ENCODE data around the gene MYO5C.

Gene MYO5C, protein sequence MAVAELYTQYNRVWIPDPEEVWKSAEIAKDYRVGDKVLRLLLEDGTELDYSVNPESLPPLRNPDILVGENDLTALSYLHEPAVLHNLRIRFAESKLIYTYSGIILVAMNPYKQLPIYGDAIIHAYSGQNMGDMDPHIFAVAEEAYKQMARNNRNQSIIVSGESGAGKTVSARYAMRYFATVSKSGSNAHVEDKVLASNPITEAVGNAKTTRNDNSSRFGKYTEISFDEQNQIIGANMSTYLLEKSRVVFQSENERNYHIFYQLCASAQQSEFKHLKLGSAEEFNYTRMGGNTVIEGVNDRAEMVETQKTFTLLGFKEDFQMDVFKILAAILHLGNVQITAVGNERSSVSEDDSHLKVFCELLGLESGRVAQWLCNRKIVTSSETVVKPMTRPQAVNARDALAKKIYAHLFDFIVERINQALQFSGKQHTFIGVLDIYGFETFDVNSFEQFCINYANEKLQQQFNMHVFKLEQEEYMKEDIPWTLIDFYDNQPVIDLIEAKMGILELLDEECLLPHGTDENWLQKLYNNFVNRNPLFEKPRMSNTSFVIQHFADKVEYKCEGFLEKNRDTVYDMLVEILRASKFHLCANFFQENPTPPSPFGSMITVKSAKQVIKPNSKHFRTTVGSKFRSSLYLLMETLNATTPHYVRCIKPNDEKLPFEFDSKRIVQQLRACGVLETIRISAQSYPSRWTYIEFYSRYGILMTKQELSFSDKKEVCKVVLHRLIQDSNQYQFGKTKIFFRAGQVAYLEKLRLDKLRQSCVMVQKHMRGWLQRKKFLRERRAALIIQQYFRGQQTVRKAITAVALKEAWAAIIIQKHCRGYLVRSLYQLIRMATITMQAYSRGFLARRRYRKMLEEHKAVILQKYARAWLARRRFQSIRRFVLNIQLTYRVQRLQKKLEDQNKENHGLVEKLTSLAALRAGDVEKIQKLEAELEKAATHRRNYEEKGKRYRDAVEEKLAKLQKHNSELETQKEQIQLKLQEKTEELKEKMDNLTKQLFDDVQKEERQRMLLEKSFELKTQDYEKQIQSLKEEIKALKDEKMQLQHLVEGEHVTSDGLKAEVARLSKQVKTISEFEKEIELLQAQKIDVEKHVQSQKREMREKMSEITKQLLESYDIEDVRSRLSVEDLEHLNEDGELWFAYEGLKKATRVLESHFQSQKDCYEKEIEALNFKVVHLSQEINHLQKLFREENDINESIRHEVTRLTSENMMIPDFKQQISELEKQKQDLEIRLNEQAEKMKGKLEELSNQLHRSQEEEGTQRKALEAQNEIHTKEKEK (N-terminal part only)

DNA sequence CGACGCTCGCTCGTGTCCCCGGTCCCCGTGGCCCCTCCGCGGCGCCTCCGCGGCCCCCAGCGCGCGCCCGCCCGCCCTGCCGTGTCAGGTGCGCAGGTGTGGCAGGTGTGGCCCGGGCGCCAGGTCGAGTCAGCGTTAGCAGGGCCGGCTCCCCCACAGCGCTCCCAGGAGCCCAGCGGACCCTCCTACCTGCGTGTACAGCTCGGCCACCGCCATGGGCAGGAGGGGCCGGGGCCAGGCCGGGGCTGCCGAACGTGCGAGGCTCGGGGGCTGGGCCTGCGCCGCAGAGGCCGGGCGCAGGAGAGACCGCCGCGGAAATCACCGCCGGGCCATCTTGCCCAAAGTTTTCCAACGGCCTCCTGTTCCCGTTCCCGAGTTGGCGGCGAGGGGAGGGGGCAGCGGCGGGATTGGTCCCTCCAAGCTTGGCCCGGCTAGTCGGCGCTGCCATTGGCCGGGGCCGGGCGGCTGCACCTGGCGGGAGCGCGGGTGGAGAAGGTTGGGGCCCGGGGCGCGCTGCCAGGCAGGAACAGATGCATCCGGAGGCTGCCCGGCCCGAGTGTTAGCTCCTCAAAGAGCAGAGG lies at the start of gene MYO5C:
Gene MYO5C (minus strand): TSS at position 384 of the 581 bp plus-strand sequence. CDS start 168 bp downstream, at position 216.
- no peak for DNase-seq (ENCODE audit: low read depth in 2 of 3, low spot score in 1 of 3)

DNA sequence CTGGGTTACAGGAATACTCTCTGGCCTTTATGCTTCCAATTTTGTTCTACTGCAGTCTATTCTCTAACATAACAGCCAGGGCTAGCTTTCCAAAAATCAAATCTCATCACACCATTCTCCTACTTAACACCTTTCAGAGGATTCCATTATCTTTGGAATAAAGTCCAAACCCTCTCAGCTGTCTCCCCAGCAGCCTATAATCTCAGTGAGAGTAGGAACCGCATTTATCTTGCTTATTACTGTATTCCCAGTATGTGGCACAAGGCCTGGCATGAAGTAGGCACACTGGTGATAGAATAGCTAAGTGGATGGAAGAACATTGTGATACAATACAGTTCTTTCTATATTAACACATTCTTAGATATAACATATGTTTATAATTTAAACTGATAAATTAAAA lies 49.0 kb upstream of the MYO5C start:
- DNase-seq (ENCODE audit: low read depth in 2 of 3, low spot score in 1 of 3) = no peak

DNA sequence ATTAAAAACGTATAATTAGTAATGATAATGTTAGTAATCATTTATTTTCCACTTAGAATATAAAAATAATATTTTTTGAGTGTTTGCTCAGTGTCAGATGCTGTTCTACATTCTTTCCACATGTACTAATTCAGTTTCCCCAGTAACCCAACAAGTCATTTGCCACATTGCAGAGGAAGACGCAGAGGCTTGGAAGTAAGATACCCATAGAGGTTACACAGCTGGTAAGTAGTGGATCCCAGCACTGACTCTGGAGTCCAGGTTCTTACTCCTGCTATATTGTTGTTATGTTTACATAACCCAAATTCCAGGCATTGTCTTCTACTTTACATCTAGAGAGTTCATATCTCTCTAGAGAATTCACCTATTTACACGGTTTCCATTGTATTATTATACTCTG lies 48.2 kb upstream of the MYO5C start:
- no peak for DNase-seq (ENCODE audit: low read depth in 2 of 3, low spot score in 1 of 3)

DNA sequence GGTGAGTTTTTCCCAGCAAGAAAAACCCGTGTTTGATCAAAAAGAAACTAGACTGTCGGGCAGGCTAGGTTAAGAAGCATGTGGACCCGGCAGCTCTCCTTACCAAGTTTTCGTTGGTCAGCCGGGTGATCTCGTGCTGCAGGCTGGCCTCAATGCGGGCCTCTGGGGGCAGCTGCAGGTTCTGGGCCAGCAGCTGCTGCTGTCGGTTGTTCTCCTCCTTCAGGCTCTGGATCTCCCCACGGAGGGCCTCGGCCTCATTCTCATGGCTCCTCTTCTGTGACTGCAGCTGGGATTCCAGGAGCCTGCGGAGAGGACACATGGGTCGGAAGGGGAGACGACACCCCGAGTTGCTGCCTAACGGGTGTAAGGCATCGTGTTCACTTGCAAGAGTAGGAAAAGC lies 44.5 kb upstream of the MYO5C start:
- DNase-seq (ENCODE audit: low read depth in 2 of 3, low spot score in 1 of 3) = no peak

DNA sequence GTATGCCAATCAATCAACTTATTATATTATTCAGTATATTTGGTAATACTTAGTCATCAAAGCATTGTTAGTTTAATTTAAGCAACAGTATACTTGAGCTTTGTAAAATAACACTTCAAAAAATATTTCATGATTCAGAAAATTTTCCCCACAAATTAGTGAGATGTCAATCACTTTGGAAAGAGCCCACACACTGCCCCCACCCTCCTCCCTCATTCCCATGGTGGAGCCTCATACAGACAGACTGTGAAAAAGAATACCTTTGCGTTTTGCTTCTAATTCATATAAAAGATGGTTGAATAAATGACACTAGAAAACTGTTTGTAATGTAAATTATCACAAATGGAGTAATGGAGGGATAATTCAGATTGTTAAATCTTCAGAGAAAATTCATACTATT lies 43.3 kb upstream of the MYO5C start:
- no peak for DNase-seq (ENCODE audit: low read depth in 2 of 3, low spot score in 1 of 3)

DNA sequence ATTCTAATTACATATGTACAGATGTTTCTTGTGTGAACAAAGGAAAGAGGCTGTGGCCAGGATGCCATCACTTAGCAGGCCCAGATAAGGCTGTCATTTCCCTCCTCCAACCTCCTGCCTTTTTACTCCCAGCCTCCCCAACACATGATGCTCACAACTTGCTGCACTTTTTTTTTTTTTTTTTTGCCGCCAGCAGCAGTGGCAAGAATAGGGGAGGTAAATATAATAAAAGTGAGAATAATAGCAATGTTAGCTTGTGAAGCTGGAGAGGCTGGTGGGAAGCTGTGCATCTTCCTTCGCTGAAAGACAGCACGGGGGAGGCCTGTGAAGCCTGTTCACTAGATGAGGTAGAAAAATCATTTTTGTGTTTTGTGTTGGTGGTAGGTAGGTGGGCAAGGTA lies 42.5 kb upstream of the MYO5C start:
- DNase-seq (ENCODE audit: low read depth in 2 of 3, low spot score in 1 of 3) = no peak

DNA sequence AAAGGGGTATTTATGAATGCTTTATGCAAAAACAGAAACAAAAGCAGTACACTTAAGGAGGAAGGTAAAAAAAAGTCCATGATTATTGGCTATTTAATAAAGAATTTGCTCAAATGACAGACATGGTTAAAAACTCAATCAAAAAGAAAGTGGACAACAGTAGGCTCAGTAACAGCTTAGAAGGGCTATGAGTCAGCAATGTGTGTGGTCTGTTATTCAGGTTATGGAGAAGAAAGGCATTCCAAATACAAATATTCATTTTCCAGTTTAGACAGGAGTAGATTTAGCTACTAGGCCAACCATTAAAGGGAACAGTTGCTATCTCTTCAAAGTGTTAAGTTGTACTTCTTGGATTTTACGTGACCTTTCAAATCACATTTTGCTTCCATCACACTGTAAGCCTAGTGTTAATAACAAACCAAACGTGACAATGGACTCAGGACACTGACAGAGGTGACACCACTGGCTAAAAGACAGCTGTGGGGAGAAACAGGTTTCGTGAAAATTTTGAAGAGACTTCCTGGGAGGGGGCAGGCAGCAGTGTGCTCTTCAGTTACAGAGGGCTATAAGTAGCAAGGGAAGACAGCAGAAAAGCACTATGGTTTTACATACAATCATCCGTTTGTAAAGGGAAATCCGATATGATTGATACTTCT lies 41.7 kb upstream of the MYO5C start:
- DNase-seq (ENCODE audit: low read depth in 2 of 3, low spot score in 1 of 3) = no peak

DNA sequence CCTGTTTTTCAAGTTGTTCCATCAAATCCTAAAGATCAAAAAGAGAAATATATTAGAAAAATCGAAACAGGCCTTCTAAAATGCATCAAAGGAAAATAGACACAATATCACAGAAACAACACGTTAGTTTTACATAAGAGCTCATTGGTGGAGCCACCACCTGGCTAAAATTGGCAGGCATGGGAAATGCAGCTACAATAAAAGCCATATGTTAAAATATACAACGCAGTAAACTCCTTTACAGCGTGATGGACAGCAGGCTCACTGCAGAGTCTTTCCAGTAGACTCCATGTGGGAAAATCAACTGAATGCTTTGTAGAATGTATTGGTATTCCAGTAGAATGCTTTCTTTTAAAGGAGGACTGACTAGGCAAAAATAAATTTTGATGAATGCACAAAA lies 40.9 kb upstream of the MYO5C start:
- DNase-seq (ENCODE audit: low read depth in 2 of 3, low spot score in 1 of 3) = no peak

DNA sequence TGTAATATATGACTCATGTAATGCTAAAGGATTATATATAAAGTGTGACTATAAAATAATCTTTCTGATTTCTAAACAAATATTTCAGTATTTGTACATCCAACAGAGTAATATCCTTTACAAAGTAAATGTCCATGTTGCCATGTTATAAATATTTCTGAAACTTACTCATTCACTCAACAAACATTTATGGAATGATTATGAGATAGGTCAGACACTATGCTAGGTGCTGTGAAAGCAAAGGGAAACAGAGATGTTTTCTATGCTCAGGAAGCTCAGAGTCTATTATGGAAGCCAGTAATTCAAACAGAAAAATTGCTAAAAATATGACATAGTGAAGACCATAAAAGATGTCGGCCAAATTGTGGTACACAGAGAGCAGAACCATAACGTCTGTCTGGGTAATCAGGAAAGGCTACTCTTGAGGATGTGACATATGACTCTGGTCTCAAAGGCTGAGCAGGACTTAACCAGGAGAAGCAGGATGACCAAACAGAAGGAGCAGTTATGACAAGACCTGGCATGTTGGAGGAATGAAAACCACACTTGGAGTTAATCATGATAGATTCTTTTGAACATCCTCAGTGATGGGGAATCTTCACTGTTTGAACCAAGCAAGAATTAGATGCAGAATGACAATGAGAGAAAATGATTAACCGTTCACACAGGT lies 39.0 kb upstream of the MYO5C start:
- no peak for DNase-seq (ENCODE audit: low read depth in 2 of 3, low spot score in 1 of 3)

DNA sequence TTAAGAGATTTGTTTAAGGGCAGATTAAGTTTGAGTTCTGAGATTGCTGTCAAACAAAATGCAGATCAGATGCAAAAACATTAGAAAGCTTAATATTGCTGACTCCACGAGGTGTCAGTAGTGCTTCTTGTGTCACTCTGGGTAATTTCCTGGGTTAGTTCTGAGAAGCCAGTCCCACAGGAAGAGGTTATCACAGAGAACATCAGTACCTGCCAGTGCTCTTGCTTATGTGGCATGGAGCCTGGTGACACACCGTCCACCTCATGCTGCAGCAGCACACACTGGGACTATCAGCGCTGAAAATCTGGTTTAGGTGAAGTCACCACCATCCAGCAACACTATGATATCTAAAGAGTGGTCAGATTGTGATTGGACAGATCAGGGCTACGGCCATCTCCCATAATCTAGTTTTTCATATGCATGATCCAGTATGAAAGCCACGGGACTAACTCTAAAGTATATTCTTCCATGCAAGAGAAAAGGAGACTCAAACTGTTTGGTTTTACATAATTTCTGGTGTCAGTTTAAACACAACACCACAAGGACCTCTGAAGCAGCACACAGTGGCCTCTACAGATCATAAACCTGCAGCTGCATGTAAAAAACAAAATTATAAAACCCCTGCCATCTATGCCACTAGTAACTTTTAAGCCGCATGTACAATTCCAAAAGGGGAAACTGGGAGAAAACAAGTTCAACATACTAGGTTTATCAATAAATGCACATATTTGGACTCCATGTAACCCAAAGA lies 36.1 kb upstream of the MYO5C start:
- peak; percentile 20 to 31 (median 23) for DNase-seq (ENCODE audit: low read depth in 2 of 3, low spot score in 1 of 3)

DNA sequence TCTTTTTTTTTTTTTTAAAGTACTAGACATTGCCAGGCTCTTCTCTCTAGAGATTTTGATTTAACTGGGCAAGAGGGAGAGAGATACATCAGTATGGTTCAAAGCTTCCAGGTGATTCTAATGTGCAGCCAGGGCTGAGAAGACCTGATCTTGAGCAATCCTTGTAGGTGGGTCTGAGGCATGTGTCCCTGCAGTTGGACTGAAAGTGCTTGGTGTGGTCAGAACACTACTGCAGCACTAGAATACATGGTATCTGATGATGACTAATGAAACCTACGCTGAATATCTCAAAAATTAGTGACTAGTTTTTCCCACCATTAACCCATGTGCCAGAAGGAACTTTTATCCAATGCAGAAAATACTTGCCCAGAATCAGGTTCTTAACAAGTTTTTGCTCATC lies 34.4 kb upstream of the MYO5C start:
- DNase-seq (ENCODE audit: low read depth in 2 of 3, low spot score in 1 of 3) = no peak

DNA sequence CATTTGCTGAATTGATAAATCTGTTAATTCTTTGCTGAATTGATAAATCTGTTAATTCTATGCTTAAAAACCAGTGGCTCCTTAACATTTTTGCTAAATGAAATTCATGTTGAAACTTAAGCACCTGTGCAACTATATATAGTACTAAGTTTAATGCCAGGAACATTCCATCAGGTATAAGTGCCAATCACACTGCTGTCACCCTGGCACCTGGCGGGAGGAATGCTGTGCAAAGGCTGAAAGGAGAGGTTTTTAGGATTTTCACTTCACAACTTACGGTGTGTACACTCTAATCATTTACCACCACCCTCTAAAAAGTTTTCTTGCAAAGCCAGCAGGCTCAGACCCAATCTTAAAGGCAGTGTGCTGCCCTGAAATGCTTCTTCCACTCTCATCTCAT lies 33.5 kb upstream of the MYO5C start:
- no peak for DNase-seq (ENCODE audit: low read depth in 2 of 3, low spot score in 1 of 3)

DNA sequence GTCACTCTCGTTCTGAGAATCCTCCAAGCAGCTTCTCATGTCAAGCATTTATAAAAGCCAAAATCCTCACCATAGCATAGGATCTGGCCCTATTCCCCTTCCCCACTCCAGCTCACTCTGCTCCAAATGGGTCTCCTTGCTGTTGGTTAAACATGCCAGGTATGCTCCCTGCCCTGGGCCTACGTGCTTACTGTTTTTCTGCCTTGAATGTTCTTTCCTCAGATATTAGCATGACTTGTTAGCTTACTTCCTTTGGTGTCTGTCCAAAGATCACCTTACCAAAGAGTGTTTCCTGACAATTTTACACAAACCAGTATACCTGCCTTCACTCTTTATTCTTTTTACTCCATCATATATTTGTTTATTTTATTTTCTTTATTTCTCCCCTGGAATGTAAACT lies 33.1 kb upstream of the MYO5C start:
- DNase-seq (ENCODE audit: low read depth in 2 of 3, low spot score in 1 of 3) = no peak

DNA sequence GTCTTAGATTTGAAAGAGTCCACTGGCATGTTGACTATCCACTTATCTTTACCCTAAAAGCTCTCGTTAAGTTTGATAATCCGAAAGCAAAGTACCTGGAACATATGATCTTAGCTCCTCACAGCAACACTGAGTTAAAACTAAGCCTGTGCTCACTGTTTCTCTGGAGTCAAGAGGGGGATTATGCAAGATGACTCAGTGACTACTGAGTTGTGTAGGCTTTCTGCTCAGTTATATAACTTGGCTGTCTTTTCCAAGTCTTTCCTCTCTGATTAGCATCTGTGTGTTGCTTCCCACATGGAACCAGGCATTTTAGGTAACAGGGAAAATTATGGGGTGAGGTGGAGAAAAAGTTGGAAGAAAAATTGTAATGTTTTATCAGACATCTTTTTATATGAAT lies 31.2 kb upstream of the MYO5C start:
- DNase-seq (ENCODE audit: low read depth in 2 of 3, low spot score in 1 of 3) = no peak

DNA sequence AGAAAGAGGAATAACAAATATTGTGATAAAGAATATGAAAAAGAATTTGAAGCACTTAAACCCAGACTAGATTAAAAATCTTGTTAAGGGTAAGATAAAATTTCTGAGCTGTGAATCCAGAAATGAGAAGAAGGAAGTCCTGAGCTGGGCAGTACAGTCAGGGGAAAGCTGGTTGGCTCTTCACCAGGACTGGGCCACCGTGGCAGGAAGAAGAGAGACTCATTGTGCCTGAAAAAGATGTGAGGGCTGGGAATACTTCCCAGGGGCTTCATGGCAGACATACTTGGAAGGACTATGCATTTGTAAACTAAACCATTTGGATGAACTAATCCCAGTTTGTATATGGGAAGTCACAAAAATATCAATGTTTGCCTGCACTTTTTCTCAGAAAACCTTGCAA lies 28.5 kb upstream of the MYO5C start:
- no peak for DNase-seq (ENCODE audit: low read depth in 2 of 3, low spot score in 1 of 3)

DNA sequence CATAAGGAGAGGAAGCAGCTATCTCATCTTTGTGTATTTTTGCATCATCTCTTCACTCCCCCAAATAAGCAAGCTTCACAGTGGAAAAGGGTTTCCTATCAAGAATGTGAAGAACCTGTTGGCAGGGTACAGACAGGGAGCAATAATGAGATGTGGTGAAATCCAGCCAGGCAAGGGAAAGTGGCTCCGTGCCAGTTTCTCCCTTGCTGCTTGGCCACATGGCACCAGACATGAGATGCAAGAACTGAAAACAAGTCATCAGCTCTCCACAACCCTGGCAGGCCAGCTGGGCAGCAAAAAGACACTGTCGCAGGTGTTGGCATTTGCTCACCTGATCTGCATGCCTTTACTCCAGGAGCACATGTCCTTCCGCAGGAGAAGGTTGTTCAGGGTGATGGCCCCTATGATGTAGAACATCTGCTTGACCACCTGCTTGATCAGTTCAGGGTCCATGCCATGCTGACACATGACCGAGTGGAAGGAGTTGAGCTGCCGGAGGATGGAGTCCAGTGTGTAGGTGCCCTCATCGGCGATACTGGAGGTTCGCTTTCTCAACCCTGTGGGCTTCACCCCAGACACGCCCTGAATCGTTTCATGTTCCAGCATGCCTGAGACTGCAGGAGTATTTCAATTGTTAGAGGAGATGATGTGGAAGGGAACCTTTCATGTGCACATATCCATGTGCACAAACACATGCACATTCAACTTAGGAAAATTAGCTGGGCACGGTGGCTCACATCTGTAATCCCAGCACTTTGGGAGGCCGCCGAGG lies 23.3 kb upstream of the MYO5C start:
- no peak for DNase-seq (ENCODE audit: low read depth in 2 of 3, low spot score in 1 of 3)

DNA sequence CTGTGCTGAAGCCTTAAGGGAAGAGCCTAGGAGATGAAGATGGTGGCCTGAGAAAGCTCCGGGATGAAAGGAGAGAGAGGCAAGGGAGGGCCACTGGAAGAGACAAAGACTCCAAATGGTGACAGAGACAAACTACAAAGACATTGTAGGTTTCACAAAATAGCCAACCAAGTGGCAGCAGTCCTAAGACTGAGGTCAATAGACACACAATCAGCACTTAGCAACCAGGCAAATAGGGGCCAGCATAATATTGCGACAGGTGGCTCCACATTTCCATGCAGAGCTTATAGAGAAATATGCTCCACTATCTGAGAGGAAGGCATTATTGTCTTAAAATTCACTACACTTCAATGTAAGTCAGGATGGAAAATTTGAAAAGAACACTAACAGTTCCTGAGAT lies 22.1 kb upstream of the MYO5C start:
- no peak for DNase-seq (ENCODE audit: low read depth in 2 of 3, low spot score in 1 of 3)

DNA sequence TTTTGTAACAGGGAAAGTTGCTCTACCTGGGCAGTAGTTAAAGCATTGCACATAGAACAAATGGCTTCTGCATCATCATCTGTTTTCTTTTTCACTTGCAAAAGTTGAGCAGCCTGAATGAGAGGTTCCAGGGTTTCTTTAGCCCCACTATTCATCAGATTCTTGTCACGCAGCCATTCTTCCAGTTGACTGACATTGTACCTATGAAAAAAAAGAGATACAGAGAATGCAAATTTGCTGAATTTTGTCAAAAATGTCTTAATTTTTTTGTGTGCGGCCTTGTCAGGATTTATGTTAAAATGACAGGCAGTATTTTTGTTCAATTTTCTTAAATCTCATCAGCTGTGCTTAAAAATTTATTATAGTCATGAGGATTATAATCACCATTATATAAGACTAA lies 21.4 kb upstream of the MYO5C start:
- DNase-seq (ENCODE audit: low read depth in 2 of 3, low spot score in 1 of 3) = no peak

DNA sequence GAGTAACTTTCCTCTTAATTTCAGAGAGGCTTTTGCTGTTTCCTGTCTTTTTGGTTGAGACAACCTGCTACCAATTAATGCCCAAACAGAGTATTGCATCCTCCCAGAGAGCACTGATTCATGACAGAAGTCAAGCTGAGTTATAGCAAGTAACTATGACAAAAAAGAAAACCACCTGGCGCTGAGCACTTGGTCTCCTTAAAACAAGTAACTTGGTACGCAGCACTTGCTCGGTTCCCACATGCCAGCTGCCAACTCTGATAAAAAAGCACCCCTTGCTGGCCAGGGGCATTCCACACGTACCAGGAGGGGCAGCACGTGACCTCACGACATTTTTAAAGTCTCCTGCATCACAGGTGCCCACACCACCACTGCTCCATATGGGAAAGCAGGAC lies 13.5 kb upstream of the MYO5C start:
- no peak for DNase-seq (ENCODE audit: low read depth in 2 of 3, low spot score in 1 of 3)

Data from stimulated activated CD4-positive, alpha-beta T cell treated with anti-CD3 and anti-CD28 coated beads, Interleukin-12 subunit alpha, Interleukin-12 subunit beta, amount 100 ng/mL, for 48 hours (primary cell).